WERI-Rb-1 (cell line): ENCODE results near the gene LRRC49.

ENCODE experiments used
- DNase-seq: peaks from one replicate; pipeline ENCODE4 v3.0.0-alpha.2; 2020
- H3K27ac ChIP-seq: fragments of 250-450 bp; sonication (Bioruptor Pico); 2 replicates; pipeline ENCODE4 v1.5.1; 2020; ENCODE audit warnings: mild to moderate bottlenecking, moderate library complexity
- H3K27me3 ChIP-seq: fragments of 250-450 bp; sonication (Bioruptor Pico); 2 replicates; pipeline ENCODE4 v1.5.1; 2021; ENCODE audit warnings: mild to moderate bottlenecking, low read depth, moderate library complexity; ENCODE audit not compliant: insufficient read depth, severe bottlenecking
- H3K36me3 ChIP-seq: fragments of 250-450 bp; sonication (Bioruptor Pico); 2 replicates; pipeline ENCODE4 v1.5.1; 2020; ENCODE audit warnings: mild to moderate bottlenecking, moderate library complexity
- H3K4me3 ChIP-seq: 2 replicates; pipeline ENCODE4 v1.5.1; 2011; ENCODE audit warnings: low read depth, mild to moderate bottlenecking, control low read depth, low read length
- H3K9me3 ChIP-seq: fragments of 250-450 bp; sonication (Bioruptor Pico); 2 replicates; pipeline ENCODE4 v1.5.1; 2021; ENCODE audit warnings: mild to moderate bottlenecking, moderate library complexity; ENCODE audit not compliant: severe bottlenecking
- CTCF ChIP-seq: IDR thresholded peaks from 2 replicates; pipeline ENCODE4 v1.5.1; 2011; ENCODE audit warnings: low read depth, mild to moderate bottlenecking, control low read depth, inconsistent platforms, low read length

Gene LRRC49

GRCh38 chr15:70873232-70874054 is 19.2 kb upstream of the LRRC49 start:
- Histone ChIP-seq H3K27ac (no peak overlapping the region), H3K9me3 (no peaks in the 10 kb centered on the region), H3K36me3 (no peaks in the 10 kb centered on the region), H3K27me3 (no peaks in the 10 kb centered on the region), H3K4me3 (no peak overlapping the region)
- no peak for TF ChIP-seq CTCF
- no peak for DNase-seq

- Histone ChIP-seq H3K36me3 (no peaks in the 10 kb centered on the region), H3K27ac (no peak overlapping the region), H3K27me3 (no peaks in the 10 kb centered on the region), H3K9me3 (no peaks in the 10 kb centered on the region), H3K4me3 (no peak overlapping the region)
- peak; percentile 22; the same call in 1 of the 2 replicates for TF ChIP-seq CTCF
- no peak for DNase-seq
Measured at GRCh38 chr15:70875001-70875782, 17.4 kb upstream of the LRRC49 start.

GRCh38 chr15:70876011-70876410 is 16.6 kb upstream of the LRRC49 start:
- no peak for TF ChIP-seq CTCF
- DNase-seq: no peak
- Histone ChIP-seq H3K36me3 (no peaks in the 10 kb centered on the region), H3K9me3 (no peaks in the 10 kb centered on the region), H3K27me3 (no peaks in the 10 kb centered on the region), H3K27ac (no peak overlapping the region), H3K4me3 (no peak overlapping the region)

- H3K9me3 ChIP-seq: no peaks in the 10 kb centered on the region
- no peak overlapping the region for H3K4me3 ChIP-seq
- H3K27ac ChIP-seq: no peak overlapping the region
- DNase-seq: no peak
- no peaks in the 10 kb centered on the region for H3K36me3 ChIP-seq
- H3K27me3 ChIP-seq: no peaks in the 10 kb centered on the region
- TF ChIP-seq CTCF: no peak
Measured at GRCh38 chr15:70876683-70877082, 15.9 kb upstream of the LRRC49 start.

GRCh38 chr15:70879401-70879800 is 13.2 kb upstream of the LRRC49 start:
- H3K4me3 ChIP-seq: no peak overlapping the region
- H3K27ac ChIP-seq: no peak overlapping the region
- H3K9me3 ChIP-seq: no peaks in the 10 kb centered on the region
- H3K27me3 ChIP-seq: no peaks in the 10 kb centered on the region
- no peaks in the 10 kb centered on the region for H3K36me3 ChIP-seq
- no peak for TF ChIP-seq CTCF
- DNase-seq: no peak
